Activated T-cell treated with anti-CD3 and anti-CD28 coated beads for 1 hour (primary cell): ENCODE data around the gene ANKRD60.

ENCODE experiments used
- DNase-seq: peaks from one replicate; pipeline ENCODE4 v3.0.0-alpha.2; 2020; ENCODE audit warnings: low read depth

ANKRD60 gene

GRCh38 chr20:58223358-58223941 is 5.0 kb downstream of the ANKRD60 start:
- DNase-seq: no peak

GRCh38 chr20:58222446-58222845 is 6.0 kb downstream of the ANKRD60 start:
- DNase-seq: no peak

GRCh38 chr20:58219342-58219700 is 9.1 kb downstream of the ANKRD60 start:
- DNase-seq: no peak

GRCh38 chr20:58218665-58219341 is 9.7 kb downstream of the ANKRD60 start:
- DNase-seq: no peak

- DNase-seq: no peak
Measured at GRCh38 chr20:58216334-58216733, 12.1 kb downstream of the ANKRD60 start.

- DNase-seq: no peak
Measured at GRCh38 chr20:58215116-58215515, 13.3 kb downstream of the ANKRD60 start.

GRCh38 chr20:58214310-58214709 is 14.1 kb downstream of the ANKRD60 start:
- DNase-seq: no peak

- no peak for DNase-seq
Measured at GRCh38 chr20:58213716-58214115, 14.7 kb downstream of the ANKRD60 start.

GRCh38 chr20:58213121-58213520 is 15.3 kb downstream of the ANKRD60 start:
- no peak for DNase-seq

GRCh38 chr20:58212636-58213035 is 15.8 kb downstream of the ANKRD60 start:
- no peak for DNase-seq

GRCh38 chr20:58210398-58210747 is 18.1 kb downstream of the ANKRD60 start:
- DNase-seq: no peak

GRCh38 chr20:58209652-58210397 is 18.6 kb downstream of the ANKRD60 start:
- peak; percentile 90 for DNase-seq

GRCh38 chr20:58208944-58209343 is 19.5 kb downstream of the ANKRD60 start:
- no peak for DNase-seq

GRCh38 chr20:58205850-58206249 is 22.6 kb downstream of the ANKRD60 start:
- DNase-seq: no peak

- DNase-seq: no peak
Measured at GRCh38 chr20:58202044-58202443, 26.4 kb downstream of the ANKRD60 start.

- DNase-seq: no peak
Measured at GRCh38 chr20:58201616-58202015, 26.8 kb downstream of the ANKRD60 start.

- no peak for DNase-seq
Measured at GRCh38 chr20:58199469-58199868, 29.0 kb downstream of the ANKRD60 start.

GRCh38 chr20:58198901-58199355 is 29.5 kb downstream of the ANKRD60 start:
- no peak for DNase-seq

- DNase-seq: no peak
Measured at GRCh38 chr20:58198384-58198783, 30.1 kb downstream of the ANKRD60 start.

- no peak for DNase-seq
Measured at GRCh38 chr20:58197185-58197469, 31.3 kb downstream of the ANKRD60 start.

GRCh38 chr20:58196402-58197184 is 31.9 kb downstream of the ANKRD60 start:
- no peak for DNase-seq

- DNase-seq: no peak
Measured at GRCh38 chr20:58195047-58195446, 33.4 kb downstream of the ANKRD60 start.
